Endothelial cell of umbilical vein (primary cell): ENCODE results near the gene USP2. TPM values are rescaled to one million over a fixed set of nuclear protein-coding genes. Genes with fewer than 3 reads are reported as not detected.
A peak's percentile ranks its signal among the peaks of the same experiment; 100 is the strongest.

Source experiments
- BruUV-seq: library from RNA; stranded (reverse); fragments of 400-500 nt; replicated peaks from 2 replicates; lab custom pipeline; 2021; lab: Mats Ljungman, UMichigan
- CTCF ChIA-PET: fragments of 300-600, 350-600 bp; sonication (Branson Sonifier 250); formaldehyde crosslinking; loops from one replicate; lab custom pipeline; 2021; ENCODE audit warnings: antibody characterized with exemption, inconsistent platforms; lab: Charles Lee
- POLR2A ChIA-PET: fragments of 300-600, 350-600 bp; sonication (Branson Sonifier 250); formaldehyde crosslinking; loops from one replicate; lab custom pipeline; 2021; ENCODE audit warnings: antibody characterized with exemption, inconsistent platforms; lab: Charles Lee
- DNase-seq: peaks from one replicate; pipeline ENCODE4 v3.0.0-alpha.2; 2011; ENCODE audit warnings: low read depth, low spot score
- FAIRE-seq: peaks from 2 replicates; lab custom pipeline; 2011; peaks lifted over from hg19 to GRCh38; lab: Jason Lieb, UNC
- H2AFZ ChIP-seq: 2 replicates; pipeline ENCODE4 v1.6.0; 2012; ENCODE audit warnings: low read depth, low read length, control low read depth, inconsistent platforms
- H3K27ac ChIP-seq: 2 replicates; pipeline ENCODE4 v1.5.1; 2011; ENCODE audit warnings: low read depth, mild to moderate bottlenecking, control low read depth, low read length, moderate library complexity; ENCODE audit not compliant: insufficient read depth
- H3K27me3 ChIP-seq, 2 experiments: 2 replicates each; pipeline versions ENCODE4 v1.6.0 to v1.6.1; 2011; ENCODE audit warnings: low read length in 2 of 2, mixed read lengths in 1 of 2; ENCODE audit not compliant: control insufficient read depth in 2 of 2, insufficient read depth in 2 of 2
- H3K36me3 ChIP-seq, 2 experiments: 2 replicates in 1 of 2; 3 replicates in 1 of 2; pipeline ENCODE4 v1.5.1; 2011; ENCODE audit warnings: low read length in 2 of 2, mild to moderate bottlenecking in 1 of 2, moderate library complexity in 1 of 2; ENCODE audit not compliant: control insufficient read depth in 2 of 2, insufficient read depth in 2 of 2; ENCODE audit errors: extremely low read depth in 1 of 2
- H3K4me1 ChIP-seq: 3 replicates; pipeline ENCODE4 v1.5.1; 2011; ENCODE audit warnings: mild to moderate bottlenecking, low read length; ENCODE audit not compliant: control insufficient read depth, insufficient read depth; ENCODE audit errors: extremely low read depth
- H3K4me2 ChIP-seq: 2 replicates; pipeline ENCODE4 v1.6.1; 2011; ENCODE audit warnings: low read length, control low read depth, mixed read lengths; ENCODE audit not compliant: insufficient read depth
- H3K4me3 ChIP-seq, 3 experiments: fragments of 200-600 bp in 1 of 3; sonication (generic), shearing (Covaris generic) in 1 of 3; replicated peaks in 1 of 3; 2 replicates each; pipeline ENCODE4 v1.5.1; 2011 to 2016; ENCODE audit warnings: control low read depth in 3 of 3, low read length in 3 of 3, mild to moderate bottlenecking in 2 of 3, inconsistent platforms in 1 of 3, low read depth in 1 of 3, moderate library complexity in 1 of 3; ENCODE audit not compliant: insufficient read depth in 1 of 3
- H3K79me2 ChIP-seq: 2 replicates; pipeline ENCODE4 v1.6.0; 2012; ENCODE audit warnings: low read length, inconsistent platforms; ENCODE audit not compliant: control insufficient read depth, insufficient read depth
- H3K9ac ChIP-seq: replicated peaks from 2 replicates; pipeline ENCODE3; 2011; ENCODE audit warnings: low read length, control low read depth; ENCODE audit not compliant: insufficient read depth; ENCODE audit errors: extremely low read depth
- H3K9me1 ChIP-seq: replicated peaks from 3 replicates; pipeline ENCODE4 v1.6.0; 2011; ENCODE audit warnings: mild to moderate bottlenecking, low read length; ENCODE audit not compliant: control insufficient read depth, insufficient read depth; ENCODE audit errors: extremely low read depth
- H3K9me3 ChIP-seq: replicated peaks from 2 replicates; pipeline ENCODE4 v1.5.1; 2012; ENCODE audit warnings: low read length, inconsistent platforms; ENCODE audit not compliant: control insufficient read depth, insufficient read depth
- H4K20me1 ChIP-seq: replicated peaks from 2 replicates; pipeline ENCODE3; 2011; ENCODE audit warnings: mild to moderate bottlenecking, low read length; ENCODE audit not compliant: control insufficient read depth, insufficient read depth; ENCODE audit errors: extremely low read depth
- EZH2 ChIP-seq: IDR thresholded peaks from 2 replicates; pipeline ENCODE4 v1.6.1; 2012; ENCODE audit warnings: borderline replicate concordance, low read depth, mild to moderate bottlenecking, moderate library complexity, low read length, inconsistent platforms; ENCODE audit not compliant: severe bottlenecking
- FOS ChIP-seq: IDR thresholded peaks from 2 replicates; pipeline ENCODE4 v1.6.1; 2011; ENCODE audit warnings: mild to moderate bottlenecking, low read length, moderate library complexity, borderline replicate concordance; ENCODE audit not compliant: insufficient read depth
- GATA2 ChIP-seq: IDR thresholded peaks from 2 replicates; pipeline ENCODE4 v1.7.0; 2011; ENCODE audit warnings: low read depth, mild to moderate bottlenecking, moderate library complexity, mixed read lengths, low read length; ENCODE audit not compliant: insufficient read length, insufficient read depth
- JUN ChIP-seq: IDR thresholded peaks from 2 replicates; pipeline ENCODE4 v1.6.1; 2011; ENCODE audit warnings: borderline replicate concordance, low read depth; ENCODE audit not compliant: insufficient read length, insufficient read depth
- MYC ChIP-seq: IDR thresholded peaks from one replicate; pipeline ENCODE4 v1.6.1; 2011; ENCODE audit warnings: mild to moderate bottlenecking, low read depth, low read length
- POLR2A ChIP-seq: IDR thresholded peaks from 2 replicates; pipeline ENCODE4 v1.6.1; 2012; ENCODE audit warnings: low read depth, mild to moderate bottlenecking, control low read depth, low read length
- POLR2AphosphoS5 ChIP-seq: IDR thresholded peaks from 2 replicates; pipeline ENCODE4 v1.6.1; 2012; ENCODE audit warnings: low read depth, mild to moderate bottlenecking, control low read depth, low read length, moderate library complexity; ENCODE audit not compliant: insufficient read depth
- dilution Hi-C: fragments of 300-500 bp; cut with MboI; formaldehyde crosslinking; loops from one replicate; pipeline ENCODE4 v1.15.0; 2019; ENCODE audit warnings: low sequenced_read_pairs; ENCODE audit not compliant: extremely low pct_ligation_motif_present
- intact Hi-C: fragments of 100-400 bp; cut with micrococcal nuclease; formaldehyde crosslinking; loops from one replicate; pipeline ENCODE4 v1.10.0; 2022
- polyA plus RNA-seq, 4 experiments: library from polyadenylated mRNA; depleted of rRNA in 3 of 4; stranded (reverse) in 3 of 4; unstranded in 1 of 4; fragments of >200 nt; gene quantifications; 2 replicates each; pipeline versions ENCODE4 v1.2.1 to v1.2.3, GENCODE V29; 2011 to 2012; ENCODE audit warnings: missing spikeins in 1 of 4
- total RNA-seq: library from RNA; stranded (reverse); gene quantifications from 2 replicates; pipeline ENCODE4 v1.2.3, GENCODE V29; 2021
- TF ChIP-seq, protein P1 (sequence below): IDR thresholded peaks from 2 replicates; pipeline ENCODE4 v1.6.1; 2011; ENCODE audit not compliant: insufficient read depth, insufficient read length
- TF ChIP-seq, protein P2 (sequence below), 2 donors: IDR thresholded peaks; 1 replicate in 1 of 2; 2 replicates in 1 of 2; pipeline ENCODE4 v1.5.1; 2011; ENCODE audit warnings: low read length in 2 of 2, mild to moderate bottlenecking in 2 of 2, moderate library complexity in 2 of 2, control low read depth in 1 of 2, inconsistent platforms in 1 of 2, low read depth in 1 of 2; ENCODE audit not compliant: insufficient read depth in 1 of 2; ENCODE audit errors: extremely low read depth in 1 of 2

USP2 gene
- total and polyA plus RNA-seq, 2 donors (not counting 3 experiments of a cell fraction or from before 2014, with no cell fraction given), result 0.21 to 1.2 TPM

DNA sequence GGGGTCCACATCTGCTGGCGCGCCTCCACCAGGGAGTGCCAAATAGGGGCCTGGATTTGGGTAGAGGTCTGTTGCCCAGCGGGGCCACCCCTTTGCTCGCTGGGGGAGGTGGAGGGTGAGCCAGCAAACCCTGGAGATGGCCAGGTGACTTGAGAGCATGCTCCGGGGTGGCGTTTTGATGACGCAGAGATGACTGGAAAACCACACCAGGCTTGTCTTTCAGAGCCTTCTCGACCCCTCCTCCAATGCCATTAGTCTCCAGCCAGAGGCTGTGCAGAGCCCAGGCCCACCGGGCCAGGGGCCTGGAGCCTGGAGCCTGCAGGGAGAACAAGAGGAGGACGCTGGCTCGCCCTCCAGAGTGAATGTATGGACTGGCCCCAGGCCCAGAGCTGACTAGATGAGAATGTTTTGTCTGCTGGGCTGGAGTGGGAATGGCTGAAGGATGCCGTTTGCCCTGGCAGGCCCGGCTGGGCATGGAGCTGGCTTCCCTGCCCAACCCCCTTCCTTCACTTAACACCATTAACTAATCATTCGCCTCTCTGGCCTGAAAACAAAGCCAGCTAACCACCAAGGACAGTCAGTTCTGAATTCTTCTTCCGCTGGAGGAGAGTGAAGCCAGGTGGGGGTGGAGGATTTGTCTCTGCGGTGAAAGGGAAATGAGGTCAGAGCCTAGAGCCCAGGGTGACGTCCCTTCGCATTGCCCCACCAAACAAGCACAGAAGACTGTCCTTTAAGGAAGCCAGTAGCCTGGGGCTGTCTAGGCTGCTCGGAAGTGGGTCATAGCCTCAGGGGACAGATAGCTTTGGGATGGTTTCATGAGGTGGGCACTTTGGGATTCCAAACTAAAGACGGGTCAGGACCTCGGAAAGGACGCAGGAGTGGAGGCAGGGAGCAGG is 63.0 kb downstream of the USP2 start:
- Histone ChIP-seq H3K9ac (peak overlapping the region; percentile 61), H3K36me3 (peaks cover 3 to 12% of the 10 kb centered on the region in 2 experiments), H3K4me2 (peak overlapping the region; percentile 6), H3K4me3 (no peak overlapping the region), H3K9me3 (no peaks in the 10 kb centered on the region), H3K9me1 (no peaks in the 10 kb centered on the region), H3K27ac (peak overlapping the region; percentile 93), H3K27me3 (no peaks in the 10 kb centered on the region), H3K79me2 (peaks cover 40% of the 10 kb centered on the region), H4K20me1 (no peaks in the 10 kb centered on the region), H3K4me1 (peaks cover 67% of the 10 kb centered on the region), H2AFZ (no peak overlapping the region)
- POLR2A ChIA-PET, result interaction anchor here (1.1 to 2.6 kb wide), 4 partner anchors 10 to 224 kb away, joined by 9 to 18 read pairs (median 14); partner anchors contain the start of gene C1QTNF5
- peak; percentile 97 for FAIRE-seq
- CTCF ChIA-PET, result interaction anchor here (0.7 to 15.9 kb wide), 5 partner anchors 11 to 224 kb away, joined by 3 to 301 read pairs (median 17); partner anchors contain the start of genes C1QTNF5 and CBL
- intact Hi-C loops (loop anchor here (5.0 kb wide), 2 partner anchors 251 to 406 kb away; partner anchors contain the start of gene VPS11), dilution Hi-C loops (no loop called here)
- DNase-seq, result peak; percentile 81
- BruUV-seq, result no TSS peak
- TF ChIP-seq, protein P1, sequence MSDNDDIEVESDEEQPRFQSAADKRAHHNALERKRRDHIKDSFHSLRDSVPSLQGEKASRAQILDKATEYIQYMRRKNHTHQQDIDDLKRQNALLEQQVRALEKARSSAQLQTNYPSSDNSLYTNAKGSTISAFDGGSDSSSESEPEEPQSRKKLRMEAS, result no peak
- TF ChIP-seq EZH2 (no peak), POLR2AphosphoS5 (peak; percentile 85), FOS (peak; percentile 49), GATA2 (peak; percentile 36), MYC (no peak), JUN (peak; percentile 38), POLR2A (peak; percentile 66)
- TF ChIP-seq, protein P2, sequence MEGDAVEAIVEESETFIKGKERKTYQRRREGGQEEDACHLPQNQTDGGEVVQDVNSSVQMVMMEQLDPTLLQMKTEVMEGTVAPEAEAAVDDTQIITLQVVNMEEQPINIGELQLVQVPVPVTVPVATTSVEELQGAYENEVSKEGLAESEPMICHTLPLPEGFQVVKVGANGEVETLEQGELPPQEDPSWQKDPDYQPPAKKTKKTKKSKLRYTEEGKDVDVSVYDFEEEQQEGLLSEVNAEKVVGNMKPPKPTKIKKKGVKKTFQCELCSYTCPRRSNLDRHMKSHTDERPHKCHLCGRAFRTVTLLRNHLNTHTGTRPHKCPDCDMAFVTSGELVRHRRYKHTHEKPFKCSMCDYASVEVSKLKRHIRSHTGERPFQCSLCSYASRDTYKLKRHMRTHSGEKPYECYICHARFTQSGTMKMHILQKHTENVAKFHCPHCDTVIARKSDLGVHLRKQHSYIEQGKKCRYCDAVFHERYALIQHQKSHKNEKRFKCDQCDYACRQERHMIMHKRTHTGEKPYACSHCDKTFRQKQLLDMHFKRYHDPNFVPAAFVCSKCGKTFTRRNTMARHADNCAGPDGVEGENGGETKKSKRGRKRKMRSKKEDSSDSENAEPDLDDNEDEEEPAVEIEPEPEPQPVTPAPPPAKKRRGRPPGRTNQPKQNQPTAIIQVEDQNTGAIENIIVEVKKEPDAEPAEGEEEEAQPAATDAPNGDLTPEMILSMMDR (IDR thresholded peaks at IDR 0.05; ENCODE audit: extremely low read depth in 1 of 2, insufficient read depth in 1 of 2, low read depth in 1 of 2, low read length in 2 of 2), result no peak
